ENCODE results near the gene SUSD2. TPM values are rescaled to one million over a fixed set of nuclear protein-coding genes. Genes with fewer than 3 reads are reported as not detected.
"Not testable (repeated sequence)": the region's sequence is repeated elsewhere in the genome, so short reads cannot be mapped to it uniquely, and the experiment has no call there.

Gene SUSD2, protein sequence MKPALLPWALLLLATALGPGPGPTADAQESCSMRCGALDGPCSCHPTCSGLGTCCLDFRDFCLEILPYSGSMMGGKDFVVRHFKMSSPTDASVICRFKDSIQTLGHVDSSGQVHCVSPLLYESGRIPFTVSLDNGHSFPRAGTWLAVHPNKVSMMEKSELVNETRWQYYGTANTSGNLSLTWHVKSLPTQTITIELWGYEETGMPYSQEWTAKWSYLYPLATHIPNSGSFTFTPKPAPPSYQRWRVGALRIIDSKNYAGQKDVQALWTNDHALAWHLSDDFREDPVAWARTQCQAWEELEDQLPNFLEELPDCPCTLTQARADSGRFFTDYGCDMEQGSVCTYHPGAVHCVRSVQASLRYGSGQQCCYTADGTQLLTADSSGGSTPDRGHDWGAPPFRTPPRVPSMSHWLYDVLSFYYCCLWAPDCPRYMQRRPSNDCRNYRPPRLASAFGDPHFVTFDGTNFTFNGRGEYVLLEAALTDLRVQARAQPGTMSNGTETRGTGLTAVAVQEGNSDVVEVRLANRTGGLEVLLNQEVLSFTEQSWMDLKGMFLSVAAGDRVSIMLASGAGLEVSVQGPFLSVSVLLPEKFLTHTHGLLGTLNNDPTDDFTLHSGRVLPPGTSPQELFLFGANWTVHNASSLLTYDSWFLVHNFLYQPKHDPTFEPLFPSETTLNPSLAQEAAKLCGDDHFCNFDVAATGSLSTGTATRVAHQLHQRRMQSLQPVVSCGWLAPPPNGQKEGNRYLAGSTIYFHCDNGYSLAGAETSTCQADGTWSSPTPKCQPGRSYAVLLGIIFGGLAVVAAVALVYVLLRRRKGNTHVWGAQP
- 10 to 100 TPM in 1 of 4 donors, 1 to 10 TPM in 2, under 1 TPM in 1; 0.88 to 17.6 (median 2.8) TPM for total RNA-seq

DNA sequence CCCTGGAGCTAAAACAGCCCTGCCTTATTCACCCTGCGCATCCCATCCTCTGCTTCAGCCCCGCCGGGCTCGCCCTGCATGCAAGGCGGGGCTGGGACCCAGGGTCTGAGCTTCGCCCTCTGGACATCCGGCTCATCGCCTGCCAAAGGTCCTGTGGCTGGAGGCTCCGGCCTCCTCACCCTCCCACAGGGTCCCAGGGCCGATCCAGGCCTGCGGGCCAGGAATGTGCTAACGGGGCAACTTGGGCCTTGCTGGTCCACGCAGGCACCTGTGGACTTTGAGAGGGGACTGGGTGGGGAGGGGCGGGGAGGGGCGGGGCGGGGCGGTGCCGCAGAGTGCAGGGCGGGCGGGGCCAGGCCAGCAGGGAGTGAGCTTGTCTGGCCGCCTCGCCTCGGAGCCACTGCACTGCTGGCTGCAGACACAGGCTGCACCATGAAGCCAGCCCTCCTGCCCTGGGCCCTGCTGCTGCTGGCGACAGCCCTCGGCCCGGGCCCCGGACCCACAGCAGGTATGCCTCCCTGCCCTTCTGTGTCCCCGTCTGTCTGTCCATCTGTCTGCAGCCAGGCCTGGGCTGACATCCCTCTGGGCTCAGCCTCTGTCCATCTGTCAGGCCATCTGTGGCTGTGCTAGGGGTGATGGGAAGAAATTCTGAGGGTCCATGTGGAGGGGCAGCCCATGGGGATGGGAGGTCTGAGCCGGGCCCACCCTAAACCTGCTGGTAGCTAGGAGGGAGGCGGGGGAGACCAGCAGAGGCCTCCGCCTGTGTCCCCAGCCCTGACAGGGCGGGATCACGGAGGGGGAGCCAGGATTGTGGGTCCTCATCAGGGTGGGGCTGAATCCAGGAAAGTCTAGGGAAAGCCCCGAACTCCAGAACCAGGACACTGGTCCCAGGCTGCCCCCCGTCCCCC lies at the start of gene SUSD2:
SUSD2 (plus strand) TSS at position 400 of the 908 bp plus-strand sequence; CDS start at position 433, 33 bp downstream.
- DNase-seq: no peak
- Histone ChIP-seq H3K27me3 (no peaks in the 10 kb centered on the region), H3K9me3 (no peaks in the 10 kb centered on the region), H3K4me1 (no peaks in the 10 kb centered on the region), H3K27ac (peak within 1 kb of the TSS; percentile 41 to 47), H3K36me3 (no peaks in the 10 kb centered on the region), H3K4me3 (peak within 1 kb of the TSS in 1 of 2 donors; percentile 1)
- intact Hi-C loops (cut with DNase I; ENCODE audit: low total_unique reads): no loop called here
- TF ChIP-seq, protein P1, sequence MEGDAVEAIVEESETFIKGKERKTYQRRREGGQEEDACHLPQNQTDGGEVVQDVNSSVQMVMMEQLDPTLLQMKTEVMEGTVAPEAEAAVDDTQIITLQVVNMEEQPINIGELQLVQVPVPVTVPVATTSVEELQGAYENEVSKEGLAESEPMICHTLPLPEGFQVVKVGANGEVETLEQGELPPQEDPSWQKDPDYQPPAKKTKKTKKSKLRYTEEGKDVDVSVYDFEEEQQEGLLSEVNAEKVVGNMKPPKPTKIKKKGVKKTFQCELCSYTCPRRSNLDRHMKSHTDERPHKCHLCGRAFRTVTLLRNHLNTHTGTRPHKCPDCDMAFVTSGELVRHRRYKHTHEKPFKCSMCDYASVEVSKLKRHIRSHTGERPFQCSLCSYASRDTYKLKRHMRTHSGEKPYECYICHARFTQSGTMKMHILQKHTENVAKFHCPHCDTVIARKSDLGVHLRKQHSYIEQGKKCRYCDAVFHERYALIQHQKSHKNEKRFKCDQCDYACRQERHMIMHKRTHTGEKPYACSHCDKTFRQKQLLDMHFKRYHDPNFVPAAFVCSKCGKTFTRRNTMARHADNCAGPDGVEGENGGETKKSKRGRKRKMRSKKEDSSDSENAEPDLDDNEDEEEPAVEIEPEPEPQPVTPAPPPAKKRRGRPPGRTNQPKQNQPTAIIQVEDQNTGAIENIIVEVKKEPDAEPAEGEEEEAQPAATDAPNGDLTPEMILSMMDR (IDR thresholded peaks at IDR 0.05): no peak
- TF ChIP-seq POLR2A (IDR thresholded peaks at IDR 0.05): no peak

DNA sequence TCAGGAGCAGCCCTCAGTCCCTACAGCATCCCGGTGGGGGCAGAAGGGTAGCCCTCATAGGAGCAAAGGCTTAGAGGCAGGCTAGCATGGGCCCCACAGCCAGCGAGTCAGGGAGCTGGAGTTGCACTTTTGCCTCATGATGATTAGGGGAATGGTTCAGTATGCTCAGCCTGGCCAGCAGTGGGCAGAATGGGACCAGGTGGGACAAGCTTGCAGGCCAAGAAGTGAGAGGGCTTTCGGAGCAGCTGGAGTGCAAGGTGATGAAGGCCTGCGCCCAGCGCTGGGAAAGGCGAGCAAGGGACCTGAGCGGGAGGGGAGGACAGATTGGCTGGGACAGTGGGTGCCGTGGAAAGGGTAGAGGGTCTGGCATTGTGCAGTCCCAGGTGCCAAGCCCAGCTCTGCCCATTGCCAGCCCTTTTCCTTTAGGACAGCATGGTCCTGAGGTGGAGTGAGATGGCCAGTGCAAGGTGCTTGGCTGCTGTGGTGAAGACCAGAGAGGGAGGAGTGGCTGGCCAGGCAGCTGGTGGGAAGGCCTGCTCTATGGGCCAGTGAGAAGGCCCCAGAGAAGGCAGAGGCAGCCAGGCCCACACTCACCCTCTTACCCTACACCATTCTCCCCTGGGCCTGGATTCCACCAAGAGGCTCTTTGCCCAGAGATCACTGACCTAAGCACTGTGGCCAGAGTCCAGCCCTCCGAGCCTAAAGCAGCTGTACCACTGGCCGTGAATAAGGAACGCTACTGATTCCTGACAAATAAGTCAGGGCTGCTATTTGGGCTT lies 47.9 kb upstream of the SUSD2 start:
- no peaks in the 10 kb centered on the region for H3K27me3 ChIP-seq
- no peaks in the 10 kb centered on the region for H3K4me1 ChIP-seq
- DNase-seq: peak in 1 of 2 donors; percentile 38
- TF ChIP-seq, protein P1 (IDR thresholded peaks at IDR 0.05): peak; percentile 28 to 69 (median 46)
- TF ChIP-seq POLR2A (IDR thresholded peaks at IDR 0.05): no peak
- H3K36me3 ChIP-seq: no peaks in the 10 kb centered on the region
- H3K27ac ChIP-seq: no peak overlapping the region
- H3K9me3 ChIP-seq: no peaks in the 10 kb centered on the region
- intact Hi-C loops (cut with DNase I; ENCODE audit: low total_unique reads): no loop called here
- no peak overlapping the region for H3K4me3 ChIP-seq

DNA sequence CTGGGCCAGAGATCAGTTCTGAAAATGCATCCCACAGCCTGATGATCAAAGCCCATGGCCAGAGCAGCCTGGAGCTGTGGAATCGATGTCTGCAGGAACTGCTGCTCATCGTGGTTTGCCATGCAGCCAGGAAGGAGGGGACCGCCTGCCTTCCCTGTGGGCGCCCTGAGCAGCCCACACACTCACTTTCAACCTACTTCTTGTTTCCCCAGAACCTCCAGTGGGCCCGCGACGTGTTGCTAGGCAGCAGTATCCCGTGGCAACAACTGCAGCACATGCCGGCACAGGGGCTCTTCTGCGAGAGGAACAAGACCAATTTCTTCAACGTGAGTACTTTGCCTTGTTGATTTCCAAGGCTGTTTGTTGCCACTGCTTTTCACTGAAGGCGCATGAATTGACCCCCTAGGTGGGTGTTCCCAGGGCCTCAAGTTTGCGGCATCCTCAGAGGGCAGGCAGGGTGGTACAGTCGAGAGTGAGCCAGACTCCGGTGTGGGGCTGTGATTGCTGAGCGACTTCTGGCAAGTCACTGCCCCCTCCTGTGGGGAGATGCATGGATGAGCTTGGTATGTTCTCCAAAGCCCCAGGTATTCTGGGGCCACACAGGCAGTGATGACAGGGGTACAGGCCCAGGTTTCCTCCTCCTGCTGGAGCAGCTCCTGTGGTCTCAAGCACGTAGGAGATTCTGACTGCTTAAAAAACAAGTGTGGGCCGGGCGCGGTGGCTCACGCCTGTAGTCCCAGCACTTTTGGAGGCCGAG lies 47.0 kb upstream of the SUSD2 start:
- Histone ChIP-seq H3K27me3 (no peaks in the 10 kb centered on the region), H3K4me3 (no peak overlapping the region), H3K4me1 (no peaks in the 10 kb centered on the region), H3K36me3 (no peaks in the 10 kb centered on the region), H3K27ac (no peak overlapping the region), H3K9me3 (no peaks in the 10 kb centered on the region)
- intact Hi-C loops (cut with DNase I; ENCODE audit: low total_unique reads): no loop called here
- DNase-seq: peak in 1 of 2 donors; percentile 37
- no peak for TF ChIP-seq POLR2A (IDR thresholded peaks at IDR 0.05)
- TF ChIP-seq, protein P1 (IDR thresholded peaks at IDR 0.05): no peak

DNA sequence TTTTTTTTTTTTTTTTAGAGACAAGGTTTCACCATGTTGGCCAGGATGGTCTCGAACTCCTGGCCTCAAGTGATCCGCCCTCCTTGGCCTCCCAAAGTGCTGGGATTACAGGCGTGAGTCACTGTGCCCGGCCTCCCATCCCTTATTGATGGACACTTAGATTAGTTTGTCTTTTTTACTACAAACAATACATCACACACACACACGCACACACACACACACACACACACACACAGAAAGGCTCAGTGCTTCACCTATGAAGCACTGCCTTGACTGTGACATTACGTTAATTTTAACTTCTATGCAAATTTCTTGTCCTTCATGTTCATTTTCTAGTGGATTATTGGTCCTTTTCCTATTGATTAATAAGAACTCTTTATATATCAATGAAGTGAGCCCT lies 44.8 kb upstream of the SUSD2 start:
- intact Hi-C loops (cut with DNase I; ENCODE audit: low total_unique reads); DNase-seq; H3K36me3 ChIP-seq; H3K9me3 ChIP-seq; H3K27me3 ChIP-seq; H3K4me1 ChIP-seq; H3K27ac ChIP-seq; H3K4me3 ChIP-seq: not testable (repeated sequence)
